Memory B cell (primary cell): ENCODE measurements around the gene TRIM28.

Source experiments
- ATAC-seq: fragments of 150-1000 bp; cut with Tn5 transposase; 2 replicates; pipeline ENCODE4 v1.10.0; 2021; ENCODE audit warnings: low read depth, mild to moderate bottlenecking, moderate library complexity
- DNase-seq, 2 donors: peaks; one replicate each; pipeline ENCODE4 v3.0.0; 2022; ENCODE audit warnings: low spot score in 2 of 2
- H3K27ac Mint-ChIP-seq: one replicate; pipeline ENCODE4 v1.8.0; 2022; ENCODE audit warnings: mild to moderate bottlenecking, moderate library complexity, mixed read lengths
- H3K27me3 Mint-ChIP-seq: one replicate; pipeline ENCODE4 v1.8.0; 2022; ENCODE audit warnings: mixed read lengths
- H3K36me3 Mint-ChIP-seq: one replicate; pipeline ENCODE4 v1.8.0; 2022; ENCODE audit warnings: mild to moderate bottlenecking, mixed read lengths
- H3K4me1 Mint-ChIP-seq: one replicate; pipeline ENCODE4 v1.8.0; 2022; ENCODE audit warnings: mixed read lengths
- H3K4me3 Mint-ChIP-seq: one replicate; pipeline ENCODE4 v1.8.0; 2022; ENCODE audit warnings: mild to moderate bottlenecking, moderate library complexity, mixed read lengths
- H3K9me3 Mint-ChIP-seq: one replicate; pipeline ENCODE4 v1.8.0; 2022; ENCODE audit warnings: mixed read lengths

TRIM28 gene

GRCh38 chr19:58581227-58582141 lies 37.6 kb downstream of the TRIM28 start:
- Mint-ChIP-seq H3K27me3 (no peaks in the 10 kb centered on the region), H3K4me3 (no peak overlapping the region), H3K4me1 (peaks cover 24% of the 10 kb centered on the region), H3K9me3 (no peaks in the 10 kb centered on the region), H3K27ac (peak overlapping the region; percentile 31), H3K36me3 (peaks cover 12% of the 10 kb centered on the region)
- DNase-seq (peak; percentile 86 to 90), ATAC-seq (peak; percentile 96)

DNA sequence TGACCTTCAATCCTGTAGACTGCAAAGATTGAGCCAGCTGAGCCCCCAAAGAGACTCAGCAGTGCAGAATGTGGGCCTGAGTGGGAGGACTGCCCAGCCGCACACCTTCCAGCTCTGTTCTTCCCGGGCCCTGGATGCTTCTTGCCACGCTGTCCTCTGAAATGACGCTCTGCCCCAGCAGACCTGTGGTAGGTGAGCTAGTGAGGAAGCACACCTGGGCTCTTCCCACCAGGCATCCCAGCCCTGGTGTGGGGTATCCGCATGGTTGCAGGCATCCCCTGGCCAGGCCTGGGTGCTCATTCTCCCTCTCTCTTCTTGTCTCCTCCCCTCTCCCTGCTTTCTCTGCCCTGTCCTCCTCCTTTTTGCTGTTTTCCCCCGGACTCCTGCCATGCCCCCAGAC lies 39.1 kb downstream of the TRIM28 start:
- no peaks in the 10 kb centered on the region for H3K27me3 Mint-ChIP-seq
- H3K36me3 Mint-ChIP-seq = peaks cover 12% of the 10 kb centered on the region
- peaks cover 22% of the 10 kb centered on the region for H3K4me1 Mint-ChIP-seq
- ATAC-seq = no peak
- DNase-seq = no peak
- no peak overlapping the region for H3K4me3 Mint-ChIP-seq
- H3K27ac Mint-ChIP-seq = no peak overlapping the region
- no peaks in the 10 kb centered on the region for H3K9me3 Mint-ChIP-seq

DNA sequence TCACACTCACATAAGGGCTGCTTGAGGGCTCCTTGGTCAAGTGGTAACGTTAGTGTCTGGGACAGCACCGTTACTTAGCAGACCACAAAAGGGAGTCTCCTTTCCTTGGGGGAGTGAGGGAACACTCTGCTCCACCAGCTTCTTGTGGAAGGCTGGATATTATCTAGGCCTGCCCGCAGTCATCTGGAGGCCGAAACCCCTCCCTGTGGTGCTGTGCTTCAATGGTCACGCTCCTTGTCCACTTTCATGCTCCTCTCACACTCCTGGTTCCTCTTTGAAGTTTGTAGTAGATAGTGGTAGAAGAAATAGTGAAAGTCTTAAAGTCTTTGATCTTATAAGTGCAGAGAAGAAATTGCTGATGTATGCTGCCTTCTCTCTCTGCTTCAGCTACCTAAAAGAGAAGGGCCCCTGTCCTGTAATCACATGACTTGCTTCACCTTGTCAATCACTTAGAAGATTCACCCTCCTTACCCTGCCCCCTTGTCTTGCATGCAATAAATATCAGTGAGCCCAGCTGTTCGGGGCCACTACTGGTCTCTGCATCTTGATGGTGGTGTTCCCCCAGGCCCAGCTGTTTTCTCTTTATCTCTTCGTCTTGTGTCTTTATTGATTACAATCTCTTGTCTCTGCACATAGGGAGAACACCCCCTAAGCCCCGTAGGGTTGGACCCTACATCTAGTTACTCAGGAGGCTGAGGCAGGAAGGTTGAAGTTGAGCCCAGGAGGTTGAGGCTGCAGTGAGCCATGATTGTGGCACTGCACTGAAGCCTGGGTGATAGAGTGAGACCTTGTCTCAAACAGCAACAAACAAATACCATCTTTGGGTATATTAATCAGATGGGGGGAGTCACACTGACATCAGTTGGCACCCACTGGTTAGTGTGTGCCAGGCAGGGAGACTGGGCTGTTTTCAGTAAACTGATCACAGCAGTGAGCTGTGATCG lies 40.9 kb downstream of the TRIM28 start:
- H3K9me3 Mint-ChIP-seq = no peaks in the 10 kb centered on the region
- H3K27ac Mint-ChIP-seq = peak overlapping the region; percentile 58
- H3K4me3 Mint-ChIP-seq = no peak overlapping the region
- peaks cover 9% of the 10 kb centered on the region for H3K4me1 Mint-ChIP-seq
- DNase-seq = no peak
- no peaks in the 10 kb centered on the region for H3K27me3 Mint-ChIP-seq
- ATAC-seq = no peak
- H3K36me3 Mint-ChIP-seq = peaks cover 12% of the 10 kb centered on the region

DNA sequence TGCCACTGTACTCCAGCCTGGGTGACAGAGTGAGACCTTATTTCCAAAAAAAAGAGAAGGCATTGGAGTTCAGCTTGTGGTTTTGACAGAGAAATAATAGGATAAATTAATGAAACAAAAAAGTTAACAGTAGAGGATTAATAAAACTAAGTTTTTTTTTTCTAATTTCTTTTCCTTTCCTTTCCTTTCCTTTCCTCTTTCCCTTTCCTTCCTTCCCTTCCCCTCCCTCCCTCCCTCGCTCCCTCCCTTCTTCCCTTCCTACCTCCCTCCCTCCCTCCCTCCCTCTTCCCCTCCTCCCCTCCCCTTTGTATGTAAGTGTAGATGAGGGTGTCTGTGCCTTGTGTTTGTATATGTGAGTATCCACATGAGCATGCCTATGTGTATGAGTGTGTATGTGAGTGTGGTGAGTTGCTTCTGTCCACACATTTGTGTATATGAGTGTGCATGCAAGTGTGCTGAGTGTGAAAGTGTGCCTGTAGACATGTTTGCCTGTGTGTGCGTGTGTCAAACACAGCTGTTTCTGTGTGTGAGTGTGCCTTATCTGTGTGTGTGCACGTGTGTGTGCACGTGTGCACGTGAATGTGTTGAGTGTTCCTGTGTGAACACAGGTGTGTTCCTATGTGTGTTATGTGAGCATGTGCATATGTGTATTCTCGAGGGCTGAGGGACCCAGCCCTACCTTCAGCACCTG lies 41.7 kb downstream of the TRIM28 start:
- H3K9me3 Mint-ChIP-seq = no peaks in the 10 kb centered on the region
- peaks cover 12% of the 10 kb centered on the region for H3K36me3 Mint-ChIP-seq
- no peak for ATAC-seq
- peaks cover 9% of the 10 kb centered on the region for H3K4me1 Mint-ChIP-seq
- no peak overlapping the region for H3K4me3 Mint-ChIP-seq
- H3K27me3 Mint-ChIP-seq = no peaks in the 10 kb centered on the region
- no peak overlapping the region for H3K27ac Mint-ChIP-seq
- DNase-seq = no peak

GRCh38 chr19:58586133-58586765 lies 42.4 kb downstream of the TRIM28 start:
- no peak for ATAC-seq
- Mint-ChIP-seq H3K27ac (no peak overlapping the region), H3K9me3 (no peaks in the 10 kb centered on the region), H3K36me3 (peaks cover 11% of the 10 kb centered on the region), H3K4me3 (no peak overlapping the region), H3K4me1 (peaks cover 5% of the 10 kb centered on the region), H3K27me3 (no peaks in the 10 kb centered on the region)
- no peak for DNase-seq
